ENCODE results near the gene RXRB.
"Not testable (repeated sequence)": the region's sequence is repeated elsewhere in the genome, so short reads cannot be mapped to it uniquely, and the experiment has no call there.

RXRB gene

GRCh38 chr6:33163540-33163939, 36.9 kb downstream of the RXRB start:
- no peak for DNase-seq

DNA sequence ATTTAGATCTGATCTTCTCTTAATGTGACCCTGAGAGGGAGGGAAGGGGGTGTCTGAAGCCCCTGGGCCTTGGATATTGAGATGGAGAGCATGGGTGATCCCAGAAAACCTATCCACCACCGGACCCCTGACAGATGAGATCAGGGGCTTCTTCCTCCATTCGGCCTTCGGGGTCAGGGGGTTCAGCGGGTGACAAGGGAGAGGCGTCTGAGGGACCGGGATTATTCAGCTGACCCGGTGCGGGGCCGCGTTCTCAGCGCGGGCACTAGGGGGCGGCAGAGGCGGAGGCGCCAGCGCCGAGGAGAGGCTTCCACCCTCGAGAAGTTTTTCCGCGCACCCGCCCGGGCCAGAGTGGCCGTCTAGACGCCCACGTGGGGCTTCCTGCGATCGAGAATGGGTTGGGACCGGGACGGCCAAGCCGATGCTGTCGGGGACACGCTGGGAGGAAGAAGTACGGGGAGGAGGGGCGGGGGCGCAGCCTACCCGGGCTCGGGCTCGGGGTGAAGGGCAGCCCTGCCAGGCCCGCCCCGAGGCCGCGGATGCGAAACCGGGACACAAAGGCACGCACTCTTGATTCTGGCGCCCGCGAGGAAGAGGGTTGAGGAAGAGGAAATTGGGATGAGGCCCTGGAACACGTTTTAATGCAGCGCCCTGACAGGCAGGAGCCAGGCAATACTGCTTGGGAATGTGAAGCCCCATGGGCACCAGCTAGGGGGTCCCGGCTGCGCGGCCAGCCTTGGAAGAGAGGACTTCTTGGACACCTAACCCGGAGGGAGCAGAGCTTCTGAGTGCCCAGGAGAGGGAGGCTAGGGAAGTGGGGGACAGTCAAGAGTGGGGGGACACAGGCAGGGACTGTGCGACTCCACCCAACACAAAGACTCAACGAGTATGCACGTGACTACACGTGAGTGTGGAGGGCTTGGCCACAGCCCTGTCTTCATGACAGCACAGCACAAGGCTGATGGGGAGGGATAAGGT, 38.8 kb downstream of the RXRB start:
- DNase-seq, result peak in 13 of 14 donors; percentile 18 to 81 (median 59)

GRCh38 chr6:33160728-33161344, 39.6 kb downstream of the RXRB start:
- peak in 6 of 14 donors; percentile 0 to 42 (median 12) for DNase-seq

GRCh38 chr6:33160096-33160495, 40.4 kb downstream of the RXRB start:
- DNase-seq, result no peak

DNA sequence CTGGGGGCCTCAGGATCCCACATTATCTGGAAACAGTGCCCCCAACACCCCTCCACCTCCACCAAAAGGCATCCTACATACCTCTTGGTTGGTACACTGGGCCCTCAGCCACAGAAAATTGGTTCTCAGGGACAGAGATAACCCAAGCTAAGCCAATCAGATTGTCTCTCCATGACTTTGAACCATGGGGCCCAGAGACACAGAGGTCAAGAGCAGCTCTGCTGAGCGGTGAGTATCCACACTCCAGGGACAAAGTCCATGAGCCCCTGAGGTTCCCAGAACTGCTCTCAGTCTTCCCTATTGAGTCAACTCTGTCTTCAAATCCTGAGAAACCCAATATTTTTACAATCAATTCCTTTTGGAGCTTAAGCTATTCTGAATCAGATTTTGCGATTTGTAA, 43.5 kb downstream of the RXRB start:
- no peak for DNase-seq

- DNase-seq, result no peak
Observed at GRCh38 chr6:33156561-33156960, 43.9 kb downstream of the RXRB start.

GRCh38 chr6:33154349-33154748, 46.1 kb downstream of the RXRB start:
- DNase-seq, result no peak

GRCh38 chr6:33151050-33151449, 49.4 kb downstream of the RXRB start:
- no peak for DNase-seq

DNA sequence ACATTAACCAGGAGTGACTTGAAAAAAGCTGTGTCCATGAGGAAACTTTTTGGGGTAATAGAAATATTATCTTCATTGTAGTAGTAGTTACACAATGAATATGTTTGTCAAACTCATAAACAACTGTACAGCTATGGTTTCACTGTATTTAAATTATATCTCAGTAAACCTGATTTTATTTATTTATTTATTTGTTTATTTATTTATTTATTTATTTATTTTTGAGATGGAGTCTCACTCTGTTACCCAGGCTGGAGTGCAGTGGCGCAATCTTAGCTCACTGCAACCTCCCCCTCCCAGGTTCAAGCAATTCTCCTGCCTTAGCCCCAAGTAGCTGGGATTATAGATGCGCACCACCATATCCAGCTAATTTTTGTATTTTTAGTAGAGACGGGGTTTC, 49.9 kb downstream of the RXRB start:
- DNase-seq, result not testable (repeated sequence)

DNA sequence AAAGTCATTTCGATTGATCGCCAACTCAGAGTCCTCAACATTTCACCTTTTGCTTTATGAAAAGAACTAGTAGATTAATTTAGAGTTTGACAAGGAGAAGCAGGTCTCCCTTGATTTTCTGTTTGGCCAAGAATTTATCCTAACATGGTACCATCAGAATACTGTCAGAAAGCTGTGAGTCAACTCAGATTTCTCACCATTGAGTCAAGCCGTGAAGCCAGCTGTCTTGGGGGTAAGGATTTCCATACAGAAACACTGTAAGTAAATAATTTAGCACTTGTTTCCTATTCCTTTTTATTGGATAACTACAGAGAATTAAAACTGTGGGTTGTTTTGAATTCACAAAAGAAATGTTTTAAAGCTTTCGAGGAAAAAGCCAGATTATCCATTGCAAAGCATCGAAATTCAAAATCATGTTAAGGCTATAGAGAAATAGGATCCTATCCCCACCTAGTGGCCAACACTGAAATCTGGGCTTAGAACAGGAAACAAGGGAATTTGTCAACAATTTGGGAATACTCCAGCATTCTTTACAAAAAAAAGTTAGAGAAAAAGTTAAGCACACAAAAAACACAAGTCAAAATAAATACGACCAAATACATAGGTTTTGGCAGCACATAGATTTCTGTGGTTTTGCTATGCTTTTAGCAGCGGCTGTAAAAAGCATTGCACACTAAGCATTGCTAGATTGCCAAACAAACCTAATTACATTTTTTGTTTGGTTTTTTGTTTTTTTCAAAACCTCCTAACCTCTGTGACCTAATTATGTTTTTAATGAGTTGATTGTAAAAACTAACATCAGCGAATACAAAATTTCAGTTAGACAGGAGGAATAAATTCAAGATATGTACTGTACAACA, 52.4 kb downstream of the RXRB start:
- DNase-seq, result peak in 2 of 14 donors; percentile 5 to 32

GRCh38 chr6:33144373-33144772, 56.1 kb downstream of the RXRB start:
- peak in 6 of 14 donors; percentile 1 to 21 (median 10) for DNase-seq

Data from C1 segment of cervical spinal cord (tissue), 14 donors.